A549 (cell line): ENCODE data around the gene CCRL2.

Experiments
- CHD2 ChIP-seq: fragments of 150-350 bp; IDR thresholded peaks from 2 replicates; pipeline ENCODE4 v1.6.1; 2014; ENCODE audit warnings: low read length; ENCODE audit not compliant: partially characterized antibody
- CHD4 ChIP-seq: fragments of 200-600 bp; sonication (generic); IDR thresholded peaks from 2 replicates; pipeline ENCODE4 v1.6.1; 2016; ENCODE audit warnings: antibody characterized with exemption, mild to moderate bottlenecking, borderline replicate concordance
- EP300 ChIP-seq, 2 experiments: fragments of >200 bp; sonication (Bioruptor Twin); formaldehyde crosslinking; IDR thresholded peaks; 2 replicates in 1 of 2; 3 replicates in 1 of 2; pipeline ENCODE4 v1.6.1; 2016 to 2017
- MYC ChIP-seq: IDR thresholded peaks from 2 replicates; pipeline ENCODE4 v1.6.1; 2012; ENCODE audit warnings: mild to moderate bottlenecking, inconsistent platforms, low read length, improper control_type of control experiment, borderline replicate concordance
- PHF8 ChIP-seq: fragments of 200-600 bp; sonication (generic); IDR thresholded peaks from 2 replicates; pipeline ENCODE4 v1.6.1; 2016; ENCODE audit warnings: low read depth, mild to moderate bottlenecking, antibody characterized with exemption, moderate library complexity, borderline replicate concordance
- RAD21 ChIP-seq, 2 experiments: fragments of >200 bp in 1 of 2; sonication (Bioruptor Twin) in 1 of 2; formaldehyde crosslinking in 1 of 2; IDR thresholded peaks in 1 of 2; conservative IDR thresholded peaks in 1 of 2; 2 replicates in 1 of 2; 3 replicates in 1 of 2; pipeline ENCODE4 v1.6.1; 2012 to 2018; ENCODE audit warnings: inconsistent platforms in 1 of 2
- RFX5 ChIP-seq: fragments of 450-650 bp; IDR thresholded peaks from 2 replicates; pipeline ENCODE4 v1.7.1; 2014; ENCODE audit warnings: antibody characterized with exemption, mild to moderate bottlenecking, moderate library complexity
- RNF2 ChIP-seq: fragments of 200-600 bp; sonication (generic); IDR thresholded peaks from 2 replicates; pipeline ENCODE4 v1.6.1; 2016; ENCODE audit warnings: low read depth, mild to moderate bottlenecking, antibody characterized with exemption, moderate library complexity, borderline replicate concordance
- TP53 ChIP-seq: fragments of 250-450 bp; sonication (Bioruptor Pico); IDR thresholded peaks from 2 replicates; pipeline ENCODE4 v1.5.0; 2021; ENCODE audit warnings: mild to moderate bottlenecking, moderate library complexity
- ZFP36 ChIP-seq: fragments of 450-650 bp; IDR thresholded peaks from 2 replicates; pipeline ENCODE4 v1.6.1; 2014; ENCODE audit warnings: borderline replicate concordance; ENCODE audit not compliant: partially characterized antibody
- ZNF302 ChIP-seq: fragments of 250-450 bp; sonication (Bioruptor Pico); IDR thresholded peaks from 2 replicates; pipeline ENCODE4 v1.9.0; 2021; ENCODE audit warnings: inconsistent platforms, mild to moderate bottlenecking, moderate library complexity
- TF ChIP-seq, protein P1 (sequence below): fragments of >200 bp; sonication (Bioruptor Twin); formaldehyde crosslinking; IDR thresholded peaks from 3 replicates; pipeline ENCODE4 v1.5.1; 2016
- TF ChIP-seq, protein P2 (sequence below): fragments of 200-600 bp; sonication (generic); IDR thresholded peaks from 2 replicates; pipeline ENCODE4 v1.6.1; 2016; ENCODE audit warnings: antibody characterized with exemption, mild to moderate bottlenecking, moderate library complexity
- TF ChIP-seq, protein P3 (sequence below): fragments of 250-450 bp; sonication (Bioruptor Pico); IDR thresholded peaks from 2 replicates; pipeline ENCODE4 v1.5.0; 2020; ENCODE audit warnings: low read depth, mild to moderate bottlenecking, moderate library complexity

DNA sequence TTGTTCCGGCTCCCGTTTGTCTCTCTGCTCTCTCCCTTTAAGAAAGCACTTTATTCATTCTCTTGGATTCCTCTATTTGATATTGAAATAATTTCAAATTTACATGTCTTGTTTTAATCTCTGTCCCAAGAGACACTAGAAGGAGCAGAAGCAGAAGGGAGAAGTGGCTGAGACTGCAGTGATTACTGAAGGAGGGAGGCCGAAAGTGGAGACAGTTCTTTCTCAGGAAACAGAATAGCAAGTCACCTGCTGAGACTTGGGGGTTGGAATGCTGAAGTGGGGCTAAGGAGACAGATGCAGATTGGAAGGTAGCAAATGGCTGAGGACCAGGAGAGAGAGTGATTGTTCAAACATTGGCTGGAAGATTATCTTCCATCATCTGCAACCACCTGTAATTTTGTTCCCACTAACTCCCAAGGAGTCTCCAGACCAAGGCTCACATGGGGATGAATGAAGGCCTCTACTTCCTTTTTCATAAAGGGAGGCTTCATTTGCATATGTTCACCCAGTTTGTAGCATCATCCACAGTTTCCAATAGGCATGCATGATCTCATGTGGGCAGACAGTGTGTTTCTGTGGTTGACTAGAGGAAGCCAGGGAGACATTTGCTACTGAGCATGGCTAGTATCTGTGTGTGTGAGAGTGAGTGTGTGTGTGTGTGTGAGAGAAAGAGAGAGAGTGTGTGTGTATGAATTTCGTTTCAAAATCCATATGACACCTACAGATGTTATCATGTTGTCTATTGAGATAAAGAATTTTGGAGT, 33.7 kb downstream of the CCRL2 start:
- TF ChIP-seq, protein P1, sequence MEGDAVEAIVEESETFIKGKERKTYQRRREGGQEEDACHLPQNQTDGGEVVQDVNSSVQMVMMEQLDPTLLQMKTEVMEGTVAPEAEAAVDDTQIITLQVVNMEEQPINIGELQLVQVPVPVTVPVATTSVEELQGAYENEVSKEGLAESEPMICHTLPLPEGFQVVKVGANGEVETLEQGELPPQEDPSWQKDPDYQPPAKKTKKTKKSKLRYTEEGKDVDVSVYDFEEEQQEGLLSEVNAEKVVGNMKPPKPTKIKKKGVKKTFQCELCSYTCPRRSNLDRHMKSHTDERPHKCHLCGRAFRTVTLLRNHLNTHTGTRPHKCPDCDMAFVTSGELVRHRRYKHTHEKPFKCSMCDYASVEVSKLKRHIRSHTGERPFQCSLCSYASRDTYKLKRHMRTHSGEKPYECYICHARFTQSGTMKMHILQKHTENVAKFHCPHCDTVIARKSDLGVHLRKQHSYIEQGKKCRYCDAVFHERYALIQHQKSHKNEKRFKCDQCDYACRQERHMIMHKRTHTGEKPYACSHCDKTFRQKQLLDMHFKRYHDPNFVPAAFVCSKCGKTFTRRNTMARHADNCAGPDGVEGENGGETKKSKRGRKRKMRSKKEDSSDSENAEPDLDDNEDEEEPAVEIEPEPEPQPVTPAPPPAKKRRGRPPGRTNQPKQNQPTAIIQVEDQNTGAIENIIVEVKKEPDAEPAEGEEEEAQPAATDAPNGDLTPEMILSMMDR: no peak
- TF ChIP-seq ZNF302 (no peak), ZFP36 (no peak), CHD4 (no peak), RNF2 (no peak), RFX5 (no peak), RAD21 (conservative IDR thresholded peaks at IDR 0.05 in 1 of 2, IDR thresholded peaks at IDR 0.05 in 1 of 2) (no peak), MYC (no peak), CHD2 (no peak), TP53 (CRISPR knock-in tag) (no peak), PHF8 (no peak), EP300 (IDR thresholded peaks at IDR 0.05) (no peak)
- TF ChIP-seq, protein P2, sequence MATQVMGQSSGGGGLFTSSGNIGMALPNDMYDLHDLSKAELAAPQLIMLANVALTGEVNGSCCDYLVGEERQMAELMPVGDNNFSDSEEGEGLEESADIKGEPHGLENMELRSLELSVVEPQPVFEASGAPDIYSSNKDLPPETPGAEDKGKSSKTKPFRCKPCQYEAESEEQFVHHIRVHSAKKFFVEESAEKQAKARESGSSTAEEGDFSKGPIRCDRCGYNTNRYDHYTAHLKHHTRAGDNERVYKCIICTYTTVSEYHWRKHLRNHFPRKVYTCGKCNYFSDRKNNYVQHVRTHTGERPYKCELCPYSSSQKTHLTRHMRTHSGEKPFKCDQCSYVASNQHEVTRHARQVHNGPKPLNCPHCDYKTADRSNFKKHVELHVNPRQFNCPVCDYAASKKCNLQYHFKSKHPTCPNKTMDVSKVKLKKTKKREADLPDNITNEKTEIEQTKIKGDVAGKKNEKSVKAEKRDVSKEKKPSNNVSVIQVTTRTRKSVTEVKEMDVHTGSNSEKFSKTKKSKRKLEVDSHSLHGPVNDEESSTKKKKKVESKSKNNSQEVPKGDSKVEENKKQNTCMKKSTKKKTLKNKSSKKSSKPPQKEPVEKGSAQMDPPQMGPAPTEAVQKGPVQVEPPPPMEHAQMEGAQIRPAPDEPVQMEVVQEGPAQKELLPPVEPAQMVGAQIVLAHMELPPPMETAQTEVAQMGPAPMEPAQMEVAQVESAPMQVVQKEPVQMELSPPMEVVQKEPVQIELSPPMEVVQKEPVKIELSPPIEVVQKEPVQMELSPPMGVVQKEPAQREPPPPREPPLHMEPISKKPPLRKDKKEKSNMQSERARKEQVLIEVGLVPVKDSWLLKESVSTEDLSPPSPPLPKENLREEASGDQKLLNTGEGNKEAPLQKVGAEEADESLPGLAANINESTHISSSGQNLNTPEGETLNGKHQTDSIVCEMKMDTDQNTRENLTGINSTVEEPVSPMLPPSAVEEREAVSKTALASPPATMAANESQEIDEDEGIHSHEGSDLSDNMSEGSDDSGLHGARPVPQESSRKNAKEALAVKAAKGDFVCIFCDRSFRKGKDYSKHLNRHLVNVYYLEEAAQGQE: no peak
- TF ChIP-seq, protein P3, sequence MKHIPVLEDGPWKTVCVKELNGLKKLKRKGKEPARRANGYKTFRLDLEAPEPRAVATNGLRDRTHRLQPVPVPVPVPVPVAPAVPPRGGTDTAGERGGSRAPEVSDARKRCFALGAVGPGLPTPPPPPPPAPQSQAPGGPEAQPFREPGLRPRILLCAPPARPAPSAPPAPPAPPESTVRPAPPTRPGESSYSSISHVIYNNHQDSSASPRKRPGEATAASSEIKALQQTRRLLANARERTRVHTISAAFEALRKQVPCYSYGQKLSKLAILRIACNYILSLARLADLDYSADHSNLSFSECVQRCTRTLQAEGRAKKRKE: no peak
